ENCODE data around the gene CCNF.

- no peak for TF ChIP-seq POLR2AphosphoS5 (IDR thresholded peaks at IDR 0.05)
- no peak for TF ChIP-seq EP300 (conservative IDR thresholded peaks at IDR 0.05; ENCODE audit: poor library complexity, severe bottlenecking)
These were observed 57.6 kb downstream of the CCNF start for GRCh38 chr16:2486645-2487516.
